HG02763 (cell line): ENCODE results near the gene RAB4B.
A peak's percentile ranks its signal among the peaks of the same experiment; 100 is the strongest.
"Not testable (repeated sequence)": the region's sequence is repeated elsewhere in the genome, so short reads cannot be mapped to it uniquely, and the experiment has no call there.

Experiments
- ATAC-seq: cut with Tn5 transposase; IDR thresholded peaks from one replicate; pipeline ENCODE4 v1.9.1; 2021; ENCODE audit warnings: mild to moderate bottlenecking, moderate library complexity; ENCODE audit not compliant: unreplicated experiment

The RAB4B gene

GRCh38 chr19:40750058-40750873 is 27.8 kb upstream of the RAB4B start, which contains the start of gene ACTMAP:
TSS of gene ACTMAP (minus strand) at chr19:40750477. CDS start at chr19:40749803, 674 bp downstream.
- peak; percentile 91 for ATAC-seq

DNA sequence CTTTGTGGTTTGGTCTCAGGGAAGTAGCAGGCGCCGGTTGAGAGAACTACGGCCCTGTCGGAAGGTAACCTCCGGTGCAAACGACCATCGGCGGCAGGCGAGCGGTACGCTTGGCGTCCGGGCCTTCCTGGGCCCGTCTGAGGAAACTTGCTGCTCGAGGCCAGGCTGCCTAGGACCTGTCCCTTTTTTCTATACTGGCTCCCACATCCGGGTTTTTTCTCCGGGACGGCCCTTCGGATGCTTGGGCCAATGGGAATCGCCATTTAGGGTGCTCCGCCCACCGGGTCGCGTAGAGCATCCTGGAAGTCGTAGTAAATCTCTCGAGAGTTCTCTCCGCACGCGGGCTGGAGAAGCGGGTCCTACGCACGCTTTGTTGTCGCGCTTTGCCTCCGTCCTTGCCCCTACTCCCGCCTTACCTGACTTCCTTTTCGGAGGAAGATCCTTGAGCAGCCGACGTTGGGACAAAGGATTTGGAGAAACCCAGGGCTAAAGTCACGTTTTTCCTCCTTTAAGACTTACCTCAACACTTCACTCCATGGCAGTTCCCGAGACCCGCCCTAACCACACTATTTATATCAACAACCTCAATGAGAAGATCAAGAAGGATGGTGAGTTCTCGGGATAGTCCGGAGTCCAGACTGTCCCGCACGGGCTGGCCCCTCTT is 27.0 kb upstream of the RAB4B start, which contains the start of gene SNRPA:
Gene SNRPA, plus strand, starts transcription at position 330 of the 664 bp plus-strand sequence. Its CDS starts 206 bp downstream, at position 536.
- peak; percentile 54 for ATAC-seq

DNA sequence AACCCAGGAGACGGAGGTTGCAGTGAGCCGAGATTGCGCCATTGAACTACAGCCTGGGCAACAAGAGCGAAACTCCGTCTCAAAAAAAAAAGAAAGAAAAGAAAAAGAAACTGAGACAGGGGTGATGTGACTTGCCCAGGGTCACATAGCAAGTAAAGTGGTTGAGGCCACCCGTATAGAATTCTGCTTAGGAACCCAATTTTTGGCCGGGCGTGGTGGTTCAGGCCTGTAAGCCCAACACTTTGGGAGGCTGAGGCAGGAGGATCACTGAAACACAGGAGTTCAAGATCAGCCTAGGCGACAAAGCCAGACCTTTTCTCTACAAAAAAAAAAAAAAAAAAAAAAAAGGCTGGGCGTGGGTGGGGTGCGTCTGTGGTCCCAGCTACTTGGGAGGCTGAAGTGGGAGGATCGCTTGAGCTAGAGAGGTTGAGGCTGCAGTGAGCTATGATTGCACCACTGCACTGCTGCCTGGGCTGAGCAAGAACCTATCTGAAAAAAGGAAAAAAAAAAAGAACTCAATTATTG is 25.7 kb upstream of the RAB4B start:
- no peak for ATAC-seq

GRCh38 chr19:40754611-40755247 is 23.3 kb upstream of the RAB4B start:
- no peak for ATAC-seq

GRCh38 chr19:40755248-40755624 is 22.8 kb upstream of the RAB4B start:
- no peak for ATAC-seq

DNA sequence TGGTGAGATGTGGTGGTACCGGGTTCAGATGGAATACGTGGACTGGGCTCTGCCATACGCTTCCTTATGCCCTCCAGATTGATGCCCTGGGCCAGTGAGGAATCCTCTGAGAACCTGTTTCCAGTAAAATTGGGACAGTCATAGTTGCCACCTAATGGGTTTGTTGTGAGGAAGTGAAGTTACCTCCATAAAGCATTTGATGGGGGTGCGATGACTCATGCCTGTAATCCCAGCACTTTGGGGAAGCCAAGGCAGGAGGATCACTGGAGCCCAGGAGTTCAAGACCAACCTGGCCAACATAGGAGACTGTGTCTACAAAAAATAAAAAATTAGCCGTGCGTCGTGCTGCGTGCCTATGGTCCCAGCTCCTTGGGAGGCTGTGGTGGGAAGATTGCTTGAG is 22.3 kb upstream of the RAB4B start:
- no peak for ATAC-seq

GRCh38 chr19:40756502-40757110 is 21.4 kb upstream of the RAB4B start:
- no peak for ATAC-seq

- ATAC-seq, result no peak
These were observed 19.6 kb upstream of the RAB4B start for GRCh38 chr19:40758491-40758890.

DNA sequence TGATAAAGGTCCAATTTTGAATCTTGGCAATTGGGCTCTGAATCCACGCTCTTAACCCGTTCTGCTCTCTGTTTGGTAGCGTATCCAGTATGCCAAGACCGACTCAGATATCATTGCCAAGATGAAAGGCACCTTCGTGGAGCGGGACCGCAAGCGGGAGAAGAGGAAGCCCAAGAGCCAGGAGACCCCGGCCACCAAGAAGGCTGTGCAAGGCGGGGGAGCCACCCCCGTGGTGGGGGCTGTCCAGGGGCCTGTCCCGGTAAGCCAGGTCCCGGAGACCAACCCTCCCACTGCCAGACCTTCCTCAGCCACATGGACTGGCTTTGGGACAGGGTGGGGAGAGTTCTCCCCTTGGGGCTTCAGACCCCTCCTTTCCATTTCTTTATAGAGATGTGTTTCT is 18.7 kb upstream of the RAB4B start:
- ATAC-seq, result no peak

DNA sequence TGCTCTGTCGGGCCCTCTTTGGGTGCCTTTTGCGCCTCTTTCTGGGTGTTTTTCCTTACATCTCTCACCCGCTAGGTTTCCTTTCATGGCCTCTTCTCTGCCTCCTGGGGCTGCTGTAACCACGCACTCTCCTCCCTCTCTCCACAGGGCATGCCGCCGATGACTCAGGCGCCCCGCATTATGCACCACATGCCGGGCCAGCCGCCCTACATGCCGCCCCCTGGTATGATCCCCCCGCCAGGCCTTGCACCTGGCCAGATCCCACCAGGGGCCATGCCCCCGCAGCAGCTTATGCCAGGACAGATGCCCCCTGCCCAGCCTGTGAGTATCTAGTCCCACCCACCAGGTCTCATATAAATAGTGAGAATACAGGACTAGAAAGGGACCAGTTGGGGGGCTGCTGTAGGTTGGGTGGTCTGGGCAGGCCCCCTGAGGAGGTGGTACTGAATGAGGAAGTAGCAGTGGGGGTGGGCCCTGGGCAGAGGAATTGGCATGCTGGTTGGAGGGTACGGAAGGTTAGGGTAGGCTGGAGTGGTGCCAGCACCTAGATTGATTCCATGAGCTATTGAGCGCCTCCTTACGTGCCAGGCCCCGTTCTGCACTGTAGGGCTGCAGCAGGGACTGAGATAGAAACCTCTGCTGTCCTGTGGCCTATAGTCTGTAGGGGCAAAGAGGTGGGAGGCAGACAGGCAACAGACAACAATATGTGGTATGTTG is 15.1 kb upstream of the RAB4B start:
- no peak for ATAC-seq

- no peak for ATAC-seq
These were observed 14.5 kb upstream of the RAB4B start for GRCh38 chr19:40763526-40763925.

DNA sequence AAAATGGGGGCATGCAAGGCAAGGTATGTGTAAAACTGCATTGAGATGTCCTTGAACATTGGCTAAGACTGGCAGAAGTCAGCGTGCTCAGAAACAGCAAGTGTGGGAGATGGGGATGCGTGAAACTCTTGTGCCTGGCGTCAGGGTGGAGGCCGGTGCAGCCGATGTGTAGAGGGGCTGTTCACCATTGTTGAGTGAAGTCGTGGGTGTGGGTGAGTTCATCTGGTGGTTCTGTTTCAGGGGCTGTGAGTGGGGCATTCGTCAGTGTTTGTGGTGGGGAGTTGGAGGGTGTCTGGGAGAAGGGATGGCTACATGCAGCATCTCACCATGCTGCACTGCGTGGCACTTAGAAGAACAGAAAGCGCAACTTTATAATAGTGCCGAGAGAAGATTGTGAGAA is 14.1 kb upstream of the RAB4B start:
- no peak for ATAC-seq

- ATAC-seq, result not testable (repeated sequence)
These were observed 11.7 kb upstream of the RAB4B start for GRCh38 chr19:40766385-40766784.

DNA sequence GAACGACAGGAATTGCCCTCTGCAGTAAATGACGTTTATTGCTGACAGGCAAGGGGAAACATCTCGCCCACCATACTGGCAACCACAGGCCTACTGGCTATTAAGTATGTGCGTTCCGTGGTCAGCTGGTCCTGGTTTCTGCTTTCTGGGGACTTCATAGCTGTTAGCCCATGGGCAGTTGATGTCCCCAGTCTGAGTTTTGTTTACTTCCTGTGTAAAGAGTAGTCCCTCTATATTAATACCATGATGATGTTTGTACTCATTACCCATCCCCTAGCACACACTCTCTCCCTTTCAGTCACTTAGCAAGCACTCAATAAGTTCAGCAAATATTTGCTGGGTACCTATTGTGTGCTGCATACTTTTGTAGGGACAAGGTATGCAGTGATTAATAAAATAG is 9.2 kb upstream of the RAB4B start:
- ATAC-seq, result no peak

DNA sequence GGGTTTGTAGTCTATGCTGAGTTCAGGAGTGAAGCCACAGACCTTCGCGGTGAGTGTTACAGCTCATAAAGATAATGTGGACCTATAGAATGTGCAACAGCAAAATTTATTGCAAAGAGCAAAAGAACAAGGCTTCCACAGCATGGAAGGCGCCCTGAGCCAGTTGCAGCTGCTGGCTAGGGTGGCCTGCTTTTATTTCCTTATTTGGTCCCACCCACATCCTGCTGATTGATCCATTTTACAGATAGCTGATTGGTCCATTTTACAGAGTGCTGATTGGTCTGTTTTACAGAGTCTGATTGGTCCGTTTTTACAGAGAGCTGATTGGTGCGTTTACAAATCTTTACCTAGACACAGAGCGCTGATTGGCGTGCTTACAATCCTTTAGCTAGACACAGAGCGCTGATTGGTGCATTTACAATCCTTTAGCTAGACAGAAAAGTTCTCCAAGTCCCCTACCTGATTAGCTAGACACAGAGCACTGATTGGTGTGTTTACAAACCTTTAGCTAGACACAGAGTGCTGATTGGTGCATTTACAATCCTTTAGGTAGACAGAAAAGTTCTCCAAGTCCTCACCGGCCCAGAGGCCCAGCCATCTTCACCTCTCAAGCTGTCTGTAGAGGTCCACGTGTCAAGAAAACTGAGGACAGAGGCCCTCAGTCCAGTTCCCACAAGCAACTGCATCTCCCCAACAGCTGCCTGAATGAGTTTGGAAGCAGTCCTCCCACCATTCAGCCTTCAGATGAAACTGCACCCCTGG is 6.8 kb upstream of the RAB4B start:
- not testable (repeated sequence) for ATAC-seq

DNA sequence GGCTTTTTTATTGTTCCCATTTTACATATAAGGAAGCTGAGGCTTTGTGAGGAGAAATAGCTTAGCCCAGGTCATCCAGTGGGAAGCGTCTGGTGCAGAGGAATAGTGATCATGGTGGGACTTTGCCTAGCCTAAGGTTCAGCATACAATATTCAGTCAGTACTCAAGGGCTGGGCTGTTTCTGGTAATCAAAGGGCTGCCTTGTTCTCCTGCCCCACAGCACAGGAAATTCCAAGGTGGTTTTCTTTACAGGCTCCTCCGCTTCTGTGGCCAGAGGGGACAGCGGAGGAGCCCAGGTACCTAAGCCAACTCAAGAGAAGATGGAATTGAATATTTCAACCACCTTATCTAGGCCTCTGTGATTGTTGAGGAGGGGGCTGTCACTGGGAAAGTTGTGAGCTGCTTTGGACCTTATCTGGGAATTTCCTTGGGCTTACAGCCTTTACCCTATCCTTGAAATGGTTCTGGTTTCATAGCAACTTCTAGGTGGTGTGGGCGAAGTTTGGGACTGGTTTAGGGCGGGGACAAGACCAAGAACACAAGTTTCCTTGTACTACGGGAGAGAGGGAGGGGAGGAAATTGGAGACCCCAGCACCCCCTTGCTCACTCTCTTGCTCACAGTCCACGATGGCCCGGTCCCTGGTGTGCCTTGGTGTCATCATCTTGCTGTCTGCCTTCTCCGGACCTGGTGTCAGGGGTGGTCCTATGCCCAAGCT is 3.0 kb upstream of the RAB4B start, which contains the start of gene MIA:
Gene MIA, plus strand, starts transcription at position 606 of the 716 bp plus-strand sequence. Its CDS starts 22 bp downstream, at position 628.
- ATAC-seq, result no peak

GRCh38 chr19:40775632-40776022 is 2.4 kb upstream of the RAB4B start:
- no peak for ATAC-seq

DNA sequence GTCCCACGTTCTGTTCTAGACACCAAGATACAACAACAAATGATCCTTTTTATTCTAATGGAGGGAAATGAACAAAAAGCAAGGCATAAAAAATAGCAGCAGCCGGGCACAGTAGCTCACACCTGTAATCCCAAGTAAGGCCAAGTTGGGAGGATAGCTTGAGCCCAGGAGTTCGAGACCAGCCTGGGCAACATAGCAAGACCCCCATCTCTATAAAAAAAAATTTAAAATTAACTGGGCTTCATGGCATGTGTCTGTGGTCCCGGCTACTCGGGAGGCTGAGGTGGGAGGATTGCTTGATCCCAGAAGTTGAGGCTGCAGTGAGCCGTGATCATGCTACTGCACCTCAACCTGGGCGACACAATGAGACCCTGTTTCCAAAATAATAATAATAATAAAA is 1.7 kb upstream of the RAB4B start:
- ATAC-seq, result no peak
